PFSK-1 (cell line): Measurements from ENCODE around the gene MT1F.

Source experiments
- FOXP2 ChIP-seq: optimal IDR thresholded peaks from 2 replicates; pipeline ENCODE3; 2011; ENCODE audit warnings: borderline replicate concordance, control low read depth, inconsistent platforms; ENCODE audit not compliant: insufficient read depth; ENCODE audit errors: extremely low read length, extremely low read depth
- POLR2AphosphoS5 ChIP-seq: IDR thresholded peaks from 2 replicates; pipeline ENCODE4 v1.6.1; 2012; ENCODE audit warnings: low read depth, mild to moderate bottlenecking, control low read depth, low read length, moderate library complexity
- REST ChIP-seq, 2 experiments: IDR thresholded peaks; 2 replicates each; pipeline versions ENCODE4 v1.6.1 to v1.8.0; 2011 to 2012; ENCODE audit warnings: low read depth in 2 of 2, low read length in 2 of 2, control low read depth in 1 of 2, inconsistent platforms in 1 of 2, mild to moderate bottlenecking in 1 of 2, moderate library complexity in 1 of 2; ENCODE audit not compliant: insufficient read depth in 1 of 2
- SIN3A ChIP-seq: IDR thresholded peaks from 2 replicates; pipeline ENCODE4 v1.6.1; 2012; ENCODE audit warnings: mild to moderate bottlenecking, low read length, moderate library complexity, borderline replicate concordance; ENCODE audit not compliant: insufficient read depth
- TAF1 ChIP-seq: IDR thresholded peaks from 2 replicates; pipeline ENCODE4 v1.6.1; 2012; ENCODE audit warnings: low read length, control low read depth, borderline replicate concordance; ENCODE audit not compliant: insufficient read depth

MT1F gene

GRCh38 chr16:56684926-56685590, 27.3 kb downstream of the MT1F start:
- TF ChIP-seq POLR2AphosphoS5 (no peak), TAF1 (no peak), SIN3A (no peak), FOXP2 (no peak), REST (IDR thresholded peaks at IDR 0.05; ENCODE audit: insufficient read depth in 1 of 2, low read depth in 2 of 2, low read length in 2 of 2) (no peak)

- TF ChIP-seq POLR2AphosphoS5: no peak
- no peak for TF ChIP-seq FOXP2
- TF ChIP-seq REST (IDR thresholded peaks at IDR 0.05; ENCODE audit: insufficient read depth in 1 of 2, low read depth in 2 of 2, low read length in 2 of 2): no peak
- TF ChIP-seq TAF1: no peak
- no peak for TF ChIP-seq SIN3A
Observed at GRCh38 chr16:56686758-56687157, 29.0 kb downstream of the MT1F start.

DNA sequence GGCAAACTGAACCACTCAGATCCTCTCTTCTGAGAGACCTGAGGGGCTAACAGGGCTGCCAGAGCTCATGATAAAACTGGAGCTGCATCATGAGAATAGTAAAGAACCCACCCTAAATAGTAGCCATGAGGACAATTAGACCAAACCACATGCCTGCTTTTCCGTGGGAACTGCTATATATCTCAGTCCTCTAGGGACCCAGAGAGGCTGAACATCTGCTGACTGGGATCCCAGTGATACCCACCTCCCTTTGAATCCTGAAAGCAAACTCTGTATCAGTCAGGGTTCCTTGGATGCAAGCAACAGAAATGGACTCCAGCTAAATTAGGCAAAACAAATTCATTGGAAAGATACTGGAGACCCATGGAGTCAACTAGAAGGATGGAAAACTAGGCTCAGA, 31.0 kb downstream of the MT1F start:
- TF ChIP-seq SIN3A (no peak), REST (IDR thresholded peaks at IDR 0.05; ENCODE audit: insufficient read depth in 1 of 2, low read depth in 2 of 2, low read length in 2 of 2) (no peak), FOXP2 (no peak), TAF1 (no peak), POLR2AphosphoS5 (no peak)

DNA sequence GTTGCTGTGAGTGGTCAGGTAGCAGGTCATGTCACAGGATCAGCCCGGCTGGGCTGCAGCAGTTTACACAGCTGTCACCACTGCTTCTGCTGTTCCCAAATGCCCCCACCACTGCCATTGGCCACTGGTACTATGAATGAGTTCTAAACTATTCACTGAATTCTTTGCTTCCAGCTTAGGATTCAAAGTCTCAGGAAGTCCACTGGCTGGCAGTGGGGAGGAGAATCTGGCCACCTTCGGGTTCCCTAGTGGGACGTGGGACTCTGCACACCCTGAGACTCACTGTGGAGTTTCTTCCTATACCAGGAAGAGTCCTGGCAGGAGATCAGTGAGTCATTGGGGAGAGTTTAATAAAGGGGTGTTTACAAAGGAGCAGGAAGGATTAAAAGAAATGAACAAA, 31.4 kb downstream of the MT1F start:
- no peak for TF ChIP-seq TAF1
- TF ChIP-seq POLR2AphosphoS5: no peak
- no peak for TF ChIP-seq FOXP2
- TF ChIP-seq SIN3A: no peak
- TF ChIP-seq REST (IDR thresholded peaks at IDR 0.05; ENCODE audit: insufficient read depth in 1 of 2, low read depth in 2 of 2, low read length in 2 of 2): no peak
